ENCODE results near the gene HPSE2. TPM values are rescaled to one million over a fixed set of nuclear protein-coding genes. Genes with fewer than 3 reads are reported as not detected.

Gene HPSE2
- total RNA-seq, 2 experiments from 2014 or later = not detected

DNA sequence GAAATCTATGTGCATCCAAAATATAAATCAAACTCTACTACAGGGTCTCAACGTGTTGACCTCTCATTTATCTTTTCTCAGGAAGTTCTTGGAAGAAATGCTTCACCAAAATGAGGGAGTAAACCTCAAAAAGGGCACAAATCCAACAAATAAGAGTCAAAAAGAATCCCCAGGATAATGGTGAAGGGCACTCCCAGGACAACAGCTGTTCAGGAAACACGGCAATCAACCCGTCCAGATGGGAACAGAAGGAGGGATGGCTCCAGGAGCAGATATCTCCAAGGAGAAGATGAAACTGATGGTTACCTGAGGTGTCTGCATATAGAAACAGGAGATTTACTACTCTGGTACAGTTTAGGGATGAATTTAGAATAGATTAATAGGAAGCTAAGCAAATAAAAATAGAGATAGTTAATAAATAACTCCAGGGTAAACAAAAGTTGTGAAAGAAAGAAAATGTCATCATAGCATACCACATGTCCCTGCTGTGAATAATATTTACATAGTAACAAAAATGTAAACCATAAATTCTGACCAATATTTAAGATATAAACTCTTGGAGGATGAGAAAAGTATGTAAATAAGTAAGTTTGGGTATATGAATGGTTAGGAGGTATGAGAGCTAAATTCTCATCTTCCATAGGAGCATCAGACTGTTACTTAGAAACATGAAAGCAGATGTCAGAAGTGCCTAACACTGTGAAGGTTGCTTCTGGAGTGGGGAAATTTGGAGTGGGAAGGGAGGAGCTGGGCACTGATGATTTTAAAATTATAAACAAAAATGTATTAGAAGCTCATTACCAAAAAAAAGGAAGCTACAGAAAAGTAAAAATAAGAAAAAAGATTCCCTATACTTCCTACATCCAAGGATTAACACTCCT lies 551.4 kb downstream of the HPSE2 start:
- Mint-ChIP-seq H3K36me3 (ENCODE audit: low read depth) (no peaks in the 10 kb centered on the region), H3K4me1 (ENCODE audit: low read depth) (no peaks in the 10 kb centered on the region), H3K4me3 (no peak overlapping the region), H3K9me3 (peaks cover 4% of the 10 kb centered on the region), H3K27ac (no peak overlapping the region), H3K27me3 (peaks cover 3% of the 10 kb centered on the region)
- ChIA-PET POLR2A (no interaction called here), CTCF (no interaction called here)
- intact Hi-C loops (cut with micrococcal nuclease) = no loop called here
- DNase-seq (no peak), ATAC-seq (no peak)
- TF ChIP-seq, protein P1, sequence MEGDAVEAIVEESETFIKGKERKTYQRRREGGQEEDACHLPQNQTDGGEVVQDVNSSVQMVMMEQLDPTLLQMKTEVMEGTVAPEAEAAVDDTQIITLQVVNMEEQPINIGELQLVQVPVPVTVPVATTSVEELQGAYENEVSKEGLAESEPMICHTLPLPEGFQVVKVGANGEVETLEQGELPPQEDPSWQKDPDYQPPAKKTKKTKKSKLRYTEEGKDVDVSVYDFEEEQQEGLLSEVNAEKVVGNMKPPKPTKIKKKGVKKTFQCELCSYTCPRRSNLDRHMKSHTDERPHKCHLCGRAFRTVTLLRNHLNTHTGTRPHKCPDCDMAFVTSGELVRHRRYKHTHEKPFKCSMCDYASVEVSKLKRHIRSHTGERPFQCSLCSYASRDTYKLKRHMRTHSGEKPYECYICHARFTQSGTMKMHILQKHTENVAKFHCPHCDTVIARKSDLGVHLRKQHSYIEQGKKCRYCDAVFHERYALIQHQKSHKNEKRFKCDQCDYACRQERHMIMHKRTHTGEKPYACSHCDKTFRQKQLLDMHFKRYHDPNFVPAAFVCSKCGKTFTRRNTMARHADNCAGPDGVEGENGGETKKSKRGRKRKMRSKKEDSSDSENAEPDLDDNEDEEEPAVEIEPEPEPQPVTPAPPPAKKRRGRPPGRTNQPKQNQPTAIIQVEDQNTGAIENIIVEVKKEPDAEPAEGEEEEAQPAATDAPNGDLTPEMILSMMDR (IDR thresholded peaks at IDR 0.05) = no peak

DNA sequence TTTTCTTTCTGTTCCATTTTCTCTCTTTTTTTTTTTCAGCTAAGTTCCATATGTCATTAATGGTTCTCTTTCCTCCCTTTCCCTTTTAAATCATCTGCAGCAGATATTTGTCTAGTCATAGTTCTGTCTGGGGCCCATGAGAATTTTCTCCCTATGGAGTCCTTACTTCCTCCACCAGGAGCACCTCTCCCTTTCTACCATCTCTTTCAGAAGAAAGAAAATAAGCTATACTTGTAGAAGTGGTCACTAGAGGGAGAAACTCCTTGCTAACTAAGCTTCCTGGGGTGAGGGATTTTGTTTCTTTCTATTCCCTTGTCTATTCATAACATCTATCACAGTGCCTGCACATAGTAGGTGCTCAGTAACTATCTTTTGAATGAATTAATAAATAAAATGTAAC lies 558.8 kb downstream of the HPSE2 start:
- H3K27me3 Mint-ChIP-seq = peaks cover 11% of the 10 kb centered on the region
- no peaks in the 10 kb centered on the region for H3K4me1 Mint-ChIP-seq (ENCODE audit: low read depth)
- ChIA-PET POLR2A (no interaction called here), CTCF (interaction anchor here (0.9 to 2.6 kb wide), 2 partner anchors 210 to 570 kb away, joined by 3 to 5 read pairs; no protein-coding TSS in a partner anchor)
- no peaks in the 10 kb centered on the region for H3K9me3 Mint-ChIP-seq
- no peak overlapping the region for H3K4me3 Mint-ChIP-seq
- DNase-seq (no peak), ATAC-seq (no peak)
- no peak overlapping the region for H3K27ac Mint-ChIP-seq
- intact Hi-C loops (cut with micrococcal nuclease) = no loop called here
- TF ChIP-seq, protein P1 (IDR thresholded peaks at IDR 0.05) = no peak
- H3K36me3 Mint-ChIP-seq (ENCODE audit: low read depth) = no peaks in the 10 kb centered on the region

DNA sequence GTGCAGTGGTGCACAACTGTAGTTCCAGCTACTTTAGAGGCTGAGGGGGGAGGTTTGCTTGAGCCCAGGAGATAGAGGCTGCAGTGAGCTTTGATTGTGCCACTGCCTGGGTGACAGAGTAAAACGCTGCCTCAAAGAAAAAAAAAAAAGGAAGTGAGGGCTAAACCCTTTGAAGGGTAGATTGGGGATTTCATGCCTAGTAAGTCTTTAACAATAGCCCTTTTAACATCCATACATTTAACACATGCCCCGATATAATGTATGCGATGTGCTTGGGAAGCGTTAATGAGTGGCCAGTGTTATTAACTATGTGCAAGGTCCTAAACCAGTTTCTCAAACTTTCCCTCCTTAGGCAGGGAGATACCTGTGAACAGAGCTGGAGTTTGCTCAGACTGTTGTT lies 559.8 kb downstream of the HPSE2 start:
- POLR2A ChIA-PET = no interaction called here
- Mint-ChIP-seq H3K9me3 (no peaks in the 10 kb centered on the region), H3K4me1 (ENCODE audit: low read depth) (no peaks in the 10 kb centered on the region), H3K36me3 (ENCODE audit: low read depth) (no peaks in the 10 kb centered on the region), H3K27ac (no peak overlapping the region), H3K27me3 (peaks cover 10% of the 10 kb centered on the region), H3K4me3 (no peak overlapping the region)
- DNase-seq = no peak
- intact Hi-C loops (cut with micrococcal nuclease) = no loop called here
- no peak for ATAC-seq
- CTCF ChIA-PET = interaction anchor here (0.9 to 2.6 kb wide), 3 partner anchors 10 to 571 kb away, joined by 3 to 5 read pairs (median 3); no protein-coding TSS in a partner anchor
- TF ChIP-seq, protein P1 (IDR thresholded peaks at IDR 0.05) = no peak

DNA sequence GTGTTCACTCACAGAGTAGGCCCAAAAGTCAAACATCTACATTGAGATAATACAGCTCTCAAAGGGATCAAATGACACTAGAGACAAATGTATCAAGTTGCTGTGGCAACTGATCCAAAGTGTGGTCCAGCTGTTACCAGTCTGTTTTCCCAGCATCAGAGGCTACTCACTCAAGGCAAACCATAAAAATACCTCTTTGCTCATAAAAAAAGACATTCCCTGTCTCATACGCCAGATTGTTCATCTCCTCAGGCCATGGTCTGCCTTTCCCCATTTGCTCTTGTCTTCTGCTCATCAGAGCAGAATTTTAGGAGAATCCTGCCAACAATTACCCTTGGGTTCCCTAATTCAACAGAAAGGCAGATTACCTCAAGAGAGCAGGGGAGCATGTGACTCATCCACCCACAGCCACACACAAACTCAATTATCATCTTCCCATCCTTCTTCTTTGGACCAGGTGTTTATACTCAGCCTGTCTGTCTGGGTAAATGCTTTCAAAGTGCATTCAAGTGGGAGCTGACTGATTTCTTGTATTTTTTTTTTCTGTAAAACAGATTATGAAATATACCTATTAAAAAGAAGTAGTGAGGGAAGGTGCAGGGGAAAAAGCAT lies 562.4 kb downstream of the HPSE2 start:
- ChIA-PET POLR2A (no interaction called here), CTCF (interaction anchor here (1.1 kb wide), 1 partner anchor 206 kb away, joined by 3 read pairs; no protein-coding TSS in a partner anchor)
- TF ChIP-seq, protein P1 (IDR thresholded peaks at IDR 0.05) = no peak
- Mint-ChIP-seq H3K4me3 (no peak overlapping the region), H3K27ac (no peak overlapping the region), H3K9me3 (no peaks in the 10 kb centered on the region), H3K36me3 (ENCODE audit: low read depth) (no peaks in the 10 kb centered on the region), H3K27me3 (peaks cover 7% of the 10 kb centered on the region), H3K4me1 (ENCODE audit: low read depth) (no peaks in the 10 kb centered on the region)
- ATAC-seq = no peak
- no peak for DNase-seq
- intact Hi-C loops (cut with micrococcal nuclease) = no loop called here

DNA sequence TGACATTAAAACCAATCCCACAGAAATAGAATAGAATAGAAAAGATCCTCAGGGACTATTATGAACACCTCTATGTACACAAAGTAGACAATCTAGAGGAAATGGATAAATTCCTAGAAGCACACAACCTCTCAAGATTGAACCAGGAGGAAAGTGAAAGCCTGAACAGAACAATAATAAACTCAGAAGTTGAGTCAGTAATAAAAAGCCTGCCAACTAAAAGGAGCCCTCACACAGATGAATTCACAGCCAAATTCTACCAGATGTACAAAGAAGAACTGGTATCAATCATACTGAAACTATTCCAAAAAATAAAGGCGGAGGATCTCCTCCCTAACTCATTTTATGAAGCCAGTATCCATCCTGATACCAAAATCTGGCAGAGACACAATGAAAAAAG lies 568.6 kb downstream of the HPSE2 start:
- no peak overlapping the region for H3K4me3 Mint-ChIP-seq
- no peaks in the 10 kb centered on the region for H3K36me3 Mint-ChIP-seq (ENCODE audit: low read depth)
- no peaks in the 10 kb centered on the region for H3K4me1 Mint-ChIP-seq (ENCODE audit: low read depth)
- POLR2A ChIA-PET = no interaction called here
- H3K27me3 Mint-ChIP-seq = peaks cover 17% of the 10 kb centered on the region
- ATAC-seq = no peak
- no peak for DNase-seq
- no peak overlapping the region for H3K27ac Mint-ChIP-seq
- H3K9me3 Mint-ChIP-seq = peaks cover 1% of the 10 kb centered on the region
- TF ChIP-seq, protein P1 (IDR thresholded peaks at IDR 0.05) = no peak
- intact Hi-C loops (cut with micrococcal nuclease) = no loop called here
- CTCF ChIA-PET = no interaction called here
